Measurements from ENCODE around the gene ST14. TPM values are rescaled to one million over a fixed set of nuclear protein-coding genes. Genes with fewer than 3 reads are reported as not detected.

Gene ST14
- polyA plus RNA-seq, 1 of the 3 experiments (the other 2 are of a cell fraction): not detected

- TF ChIP-seq JUND (IDR thresholded peaks at IDR 0.05): no peak
- TF ChIP-seq REST (IDR thresholded peaks at IDR 0.05; ENCODE audit: low read depth, low read length): no peak
- TF ChIP-seq, protein P1, sequence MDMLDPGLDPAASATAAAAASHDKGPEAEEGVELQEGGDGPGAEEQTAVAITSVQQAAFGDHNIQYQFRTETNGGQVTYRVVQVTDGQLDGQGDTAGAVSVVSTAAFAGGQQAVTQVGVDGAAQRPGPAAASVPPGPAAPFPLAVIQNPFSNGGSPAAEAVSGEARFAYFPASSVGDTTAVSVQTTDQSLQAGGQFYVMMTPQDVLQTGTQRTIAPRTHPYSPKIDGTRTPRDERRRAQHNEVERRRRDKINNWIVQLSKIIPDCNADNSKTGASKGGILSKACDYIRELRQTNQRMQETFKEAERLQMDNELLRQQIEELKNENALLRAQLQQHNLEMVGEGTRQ (IDR thresholded peaks at IDR 0.05; ENCODE audit: borderline replicate concordance, low read depth, low read length): no peak
- no peak for TF ChIP-seq TAF1 (IDR thresholded peaks at IDR 0.05; ENCODE audit: borderline replicate concordance, low read depth, low read length)
These were observed 4.6 kb downstream of the ST14 start (continued) for GRCh38 chr11:130164221-130164570.

DNA sequence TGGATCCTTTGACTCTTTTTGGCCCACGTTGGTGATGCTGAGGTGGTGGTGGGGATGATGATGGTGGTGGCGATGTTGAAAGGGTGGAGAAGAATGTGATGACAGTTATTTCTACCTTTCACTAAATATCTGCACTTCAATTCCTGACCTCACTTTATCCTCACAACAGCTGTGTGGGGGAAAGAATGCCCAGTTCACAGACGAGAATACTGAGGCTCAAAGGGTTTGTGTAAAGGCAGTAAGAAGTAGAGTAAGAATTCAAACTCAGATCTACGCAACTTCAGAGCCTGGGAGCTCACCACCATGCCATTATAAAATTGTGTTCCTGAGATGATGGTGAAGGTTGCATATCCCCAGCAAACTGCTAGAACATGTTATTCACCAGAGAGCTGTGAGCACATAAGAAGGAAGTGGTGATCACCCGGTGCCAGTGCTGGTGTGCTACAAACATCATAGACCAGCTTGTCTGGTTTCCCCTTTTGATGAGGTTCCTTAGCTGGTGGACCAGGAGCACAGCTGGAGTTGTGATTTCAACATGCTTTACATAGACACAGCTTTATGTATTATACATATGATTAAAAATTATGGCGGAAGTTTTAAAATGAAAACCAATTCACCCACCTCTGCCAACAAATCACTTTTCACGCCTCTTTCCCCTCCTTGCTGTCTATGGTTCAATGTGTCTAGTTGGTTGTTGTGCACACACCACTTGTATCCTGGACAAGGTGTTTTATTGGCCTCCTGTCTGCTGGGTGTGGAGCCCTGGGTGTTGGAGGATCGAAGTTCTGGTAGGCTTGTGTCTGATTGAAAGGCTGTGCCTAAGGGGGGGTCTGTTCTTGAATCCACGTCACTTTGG, 6.2 kb downstream of the ST14 start:
- Histone ChIP-seq H3K27me3 (ENCODE audit: insufficient read depth) (peaks cover 13% of the 10 kb centered on the region; the same call in 1 of the 2 replicates), H4K20me1 (ENCODE audit: insufficient read depth) (no peaks in the 10 kb centered on the region), H3K27ac (ENCODE audit: low read depth in 2 of 2, low read length in 1 of 2) (no peak overlapping the region), H3K4me1 (ENCODE audit: control insufficient read depth in 1 of 2, insufficient read depth in 2 of 2, low read depth in 1 of 2, low read length in 1 of 2) (peaks cover 3 to 6% of the 10 kb centered on the region in 2 experiments; a peak in 1 of 4 replicates), H3K9me2 (no peaks in the 10 kb centered on the region), H3K79me2 (ENCODE audit: insufficient read depth) (no peaks in the 10 kb centered on the region), H3F3A (replicated peaks; ENCODE audit: insufficient read depth) (no peaks in the 10 kb centered on the region), H3K9ac (no peak overlapping the region), H2AFZ (ENCODE audit: low read depth) (no peak overlapping the region), H3K9me3 (no peaks in the 10 kb centered on the region), H3K4me2 (peak overlapping the region; percentile 16; the same call in 1 of the 2 replicates), H3K4me3 (ENCODE audit: low read depth in 2 of 2, low read length in 1 of 2) (no peak overlapping the region), H3K36me3 (replicated peaks in 1 of 2; ENCODE audit: control insufficient read depth in 1 of 2, insufficient read depth in 2 of 2, low read length in 1 of 2) (no peaks in the 10 kb centered on the region)
- ChIA-PET POLR2A (no interaction called here), CTCF (interaction anchor here (0.6 to 1.0 kb wide), 3 partner anchors 16 to 33 kb away, joined by 3 read pairs; no protein-coding TSS in a partner anchor)
- WGBS (ENCODE audit: low lambda C conversion rate): 71% methylated on average over 9 of the region's 9 CpGs
- no peak for TF ChIP-seq NRF1 (IDR thresholded peaks at IDR 0.05; ENCODE audit: low read depth, low read length)
- no peak for TF ChIP-seq RXRA (IDR thresholded peaks at IDR 0.05; ENCODE audit: borderline replicate concordance, low read depth)
- TF ChIP-seq FOSL2 (IDR thresholded peaks at IDR 0.05; ENCODE audit: borderline replicate concordance, low read depth): no peak
- no peak for TF ChIP-seq ELF1 (IDR thresholded peaks at IDR 0.05)
- TF ChIP-seq SMC3 (IDR thresholded peaks at IDR 0.05; ENCODE audit: low read depth, low read length): no peak
- TF ChIP-seq RCOR1 (IDR thresholded peaks at IDR 0.05; ENCODE audit: low read length): no peak
- no peak for TF ChIP-seq TEAD4 (IDR thresholded peaks at IDR 0.05; ENCODE audit: borderline replicate concordance, insufficient read depth)
- TF ChIP-seq MEF2A (IDR thresholded peaks at IDR 0.05; ENCODE audit: borderline replicate concordance, low read depth): no peak
- TF ChIP-seq FOXM1 (IDR thresholded peaks at IDR 0.05; ENCODE audit: low read depth): no peak
- TF ChIP-seq, protein P2, sequence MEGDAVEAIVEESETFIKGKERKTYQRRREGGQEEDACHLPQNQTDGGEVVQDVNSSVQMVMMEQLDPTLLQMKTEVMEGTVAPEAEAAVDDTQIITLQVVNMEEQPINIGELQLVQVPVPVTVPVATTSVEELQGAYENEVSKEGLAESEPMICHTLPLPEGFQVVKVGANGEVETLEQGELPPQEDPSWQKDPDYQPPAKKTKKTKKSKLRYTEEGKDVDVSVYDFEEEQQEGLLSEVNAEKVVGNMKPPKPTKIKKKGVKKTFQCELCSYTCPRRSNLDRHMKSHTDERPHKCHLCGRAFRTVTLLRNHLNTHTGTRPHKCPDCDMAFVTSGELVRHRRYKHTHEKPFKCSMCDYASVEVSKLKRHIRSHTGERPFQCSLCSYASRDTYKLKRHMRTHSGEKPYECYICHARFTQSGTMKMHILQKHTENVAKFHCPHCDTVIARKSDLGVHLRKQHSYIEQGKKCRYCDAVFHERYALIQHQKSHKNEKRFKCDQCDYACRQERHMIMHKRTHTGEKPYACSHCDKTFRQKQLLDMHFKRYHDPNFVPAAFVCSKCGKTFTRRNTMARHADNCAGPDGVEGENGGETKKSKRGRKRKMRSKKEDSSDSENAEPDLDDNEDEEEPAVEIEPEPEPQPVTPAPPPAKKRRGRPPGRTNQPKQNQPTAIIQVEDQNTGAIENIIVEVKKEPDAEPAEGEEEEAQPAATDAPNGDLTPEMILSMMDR (IDR thresholded peaks at IDR 0.05): no peak
- TF ChIP-seq EP300 (IDR thresholded peaks at IDR 0.05; ENCODE audit: borderline replicate concordance in 1 of 2, low read depth in 1 of 2, low read length in 1 of 2): no peak
- no peak for TF ChIP-seq EZH2phosphoT487 (IDR thresholded peaks at IDR 0.05; ENCODE audit: borderline replicate concordance, low read depth)
- DNase-seq: no peak

Measured in SK-N-SH (cell line).